GM19468 (cell line): ENCODE data around the gene GNG12.

Source experiments
- ATAC-seq: cut with Tn5 transposase; IDR thresholded peaks from one replicate; pipeline ENCODE4 v1.9.1; 2021; ENCODE audit warnings: mild to moderate bottlenecking, moderate library complexity, moderate number of reproducible peaks; ENCODE audit not compliant: unreplicated experiment; ENCODE audit errors: extremely low read depth

Gene GNG12

DNA sequence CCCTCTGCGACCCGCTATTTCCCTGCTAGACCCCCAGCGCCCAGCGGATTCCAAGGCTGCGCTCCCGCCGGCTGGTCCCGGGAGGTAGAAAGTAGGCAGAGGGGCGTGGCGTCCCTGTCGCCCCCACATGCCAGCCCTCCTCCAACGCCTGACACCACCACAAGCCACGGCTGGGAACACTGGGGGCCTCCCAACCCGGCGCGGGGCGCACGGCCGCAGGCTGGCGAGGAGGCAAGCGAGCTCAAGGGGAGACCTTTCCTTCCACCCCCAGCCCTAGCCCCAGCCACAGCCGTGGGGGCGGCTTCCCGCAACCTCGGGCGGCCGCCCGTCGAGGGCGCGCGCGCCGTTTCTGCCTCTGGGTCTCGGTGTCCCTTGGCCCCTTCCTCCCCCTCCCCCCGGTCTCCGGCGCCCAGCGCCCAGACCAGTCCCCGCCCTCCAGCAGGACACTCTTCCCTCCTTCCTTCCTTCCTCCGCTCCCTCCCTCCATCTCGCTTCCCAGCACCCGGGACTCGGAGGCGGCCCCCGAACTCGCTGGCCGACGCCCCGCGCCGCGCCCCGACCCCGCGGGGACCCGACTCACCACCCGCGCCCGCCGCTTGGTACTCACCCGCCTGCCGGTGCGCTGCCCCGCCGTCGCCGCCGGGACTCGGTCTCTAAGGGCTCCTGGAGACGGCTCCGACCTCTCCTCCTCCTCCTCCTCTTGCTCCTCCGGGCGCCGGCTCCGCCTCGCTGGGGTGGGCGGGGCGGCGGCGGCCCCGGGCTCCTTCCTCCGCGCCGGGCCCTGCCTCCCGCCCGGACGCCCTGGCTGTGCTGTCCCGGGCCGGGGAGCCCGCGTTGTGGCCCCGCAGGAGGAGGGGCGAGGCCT is at the start of gene GNG12:
TSS of gene GNG12 (minus strand) at position 731 of the 865 bp plus-strand sequence. CDS start 125,781 bp downstream, outside the sequence.
- ATAC-seq, result peak; percentile 32

DNA sequence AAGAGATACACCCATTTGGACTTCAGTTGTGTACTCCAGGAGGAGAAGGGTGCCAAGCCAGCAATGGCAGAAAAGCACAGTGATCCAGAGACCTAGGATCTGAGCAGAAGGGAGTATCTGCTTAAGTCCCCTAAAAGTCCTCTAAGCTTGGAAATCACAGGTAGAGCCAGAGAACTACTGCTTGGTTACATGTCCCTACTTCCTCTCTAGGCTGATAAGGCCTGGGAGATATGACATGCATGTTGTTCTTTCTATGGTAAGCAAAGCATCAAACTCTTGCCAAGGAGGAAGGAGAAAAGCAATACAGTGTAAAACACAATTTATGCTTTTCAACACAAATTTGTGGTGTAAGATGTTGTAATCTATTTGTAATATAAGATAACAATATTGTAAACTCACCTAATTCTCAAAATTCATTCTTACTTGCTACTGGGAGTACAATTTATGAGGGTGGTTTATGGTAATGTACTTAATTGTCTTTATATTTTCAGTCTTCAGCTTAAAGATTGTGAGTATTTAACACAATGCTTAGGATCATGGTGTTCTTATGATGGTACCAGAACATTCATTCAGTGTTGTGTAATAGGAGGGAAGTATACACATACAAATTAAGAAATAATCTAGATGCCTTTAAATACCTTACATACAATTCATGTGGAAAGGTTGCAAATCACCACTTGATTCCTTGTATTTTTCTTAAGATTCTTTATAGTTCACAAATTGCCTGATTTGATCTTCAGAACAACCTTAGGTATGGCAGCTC is 49.1 kb upstream of the GNG12 start:
- ATAC-seq, result no peak

DNA sequence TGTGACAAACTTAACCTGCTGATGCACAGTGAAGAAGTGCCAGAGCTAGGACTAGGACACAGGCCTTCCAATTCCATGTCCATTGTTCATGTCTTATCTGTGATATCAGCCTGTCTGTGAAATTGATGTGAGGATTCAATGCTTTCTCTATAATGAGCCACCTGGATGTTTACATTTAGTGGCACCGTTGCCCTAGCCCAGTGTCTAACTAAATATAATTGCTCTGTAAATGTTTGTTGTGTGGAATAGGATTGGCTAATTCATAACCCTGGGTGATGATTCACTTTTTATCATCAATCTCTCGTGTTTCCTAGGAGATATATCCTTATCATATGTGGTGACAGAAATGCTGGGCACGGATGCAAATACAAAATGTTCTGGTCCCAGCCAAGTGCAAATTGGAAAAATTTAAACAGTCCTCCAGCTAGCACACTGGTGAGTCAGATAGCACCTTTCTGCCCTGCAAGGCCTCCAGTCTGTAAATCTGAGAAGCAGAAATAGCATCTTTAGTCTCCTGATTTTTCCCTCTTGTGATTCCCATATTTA is 46.9 kb upstream of the GNG12 start:
- ATAC-seq, result no peak

DNA sequence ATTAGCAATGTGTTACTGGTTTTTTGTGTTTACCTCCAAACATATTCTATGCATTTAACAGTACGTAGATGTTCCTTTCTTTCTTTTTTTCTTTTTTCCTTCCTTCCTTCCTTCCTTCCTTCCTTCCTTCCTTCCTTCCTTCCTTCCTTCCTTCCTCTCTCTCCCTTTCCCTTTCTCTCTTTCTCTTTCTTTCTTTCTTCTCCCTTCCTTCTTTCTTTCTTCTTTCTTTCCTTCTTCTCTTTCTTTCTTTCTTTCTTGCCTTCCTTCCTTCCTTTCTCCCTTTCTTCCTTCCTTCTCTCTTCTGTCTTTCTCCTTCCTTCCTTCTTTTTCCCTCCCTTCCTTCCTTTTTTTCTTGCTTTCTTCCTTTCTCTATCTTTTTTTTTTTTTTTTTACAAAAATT is 46.2 kb upstream of the GNG12 start:
- ATAC-seq, result no peak

DNA sequence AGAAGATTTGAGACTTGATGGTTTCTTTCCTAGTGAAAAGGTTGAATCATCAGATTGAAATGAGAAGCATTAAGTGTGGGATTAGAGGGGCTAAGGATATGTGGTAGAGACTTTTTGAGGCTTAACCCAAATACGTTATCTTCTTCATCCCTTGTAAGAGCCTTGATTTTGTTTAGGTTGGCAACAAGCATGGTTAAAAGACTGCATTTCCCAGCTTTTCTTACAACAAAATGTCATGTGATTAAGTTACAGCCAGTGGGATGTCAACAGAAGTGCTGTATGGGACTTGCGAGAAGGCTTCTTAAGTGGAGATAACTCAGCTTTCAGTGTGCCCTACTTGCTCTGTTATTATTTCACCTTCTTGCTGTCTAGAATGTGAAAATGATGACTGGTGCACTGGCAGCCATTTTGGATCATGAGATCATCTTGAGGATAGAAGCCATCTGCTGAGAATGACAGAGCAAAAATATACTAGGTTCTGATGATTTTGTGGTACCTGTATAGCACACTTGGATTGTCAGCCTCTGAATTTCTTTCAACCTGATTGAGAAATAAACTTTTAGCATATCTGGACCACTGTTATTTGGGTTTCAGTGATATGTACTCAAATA is 41.3 kb upstream of the GNG12 start:
- no peak for ATAC-seq

DNA sequence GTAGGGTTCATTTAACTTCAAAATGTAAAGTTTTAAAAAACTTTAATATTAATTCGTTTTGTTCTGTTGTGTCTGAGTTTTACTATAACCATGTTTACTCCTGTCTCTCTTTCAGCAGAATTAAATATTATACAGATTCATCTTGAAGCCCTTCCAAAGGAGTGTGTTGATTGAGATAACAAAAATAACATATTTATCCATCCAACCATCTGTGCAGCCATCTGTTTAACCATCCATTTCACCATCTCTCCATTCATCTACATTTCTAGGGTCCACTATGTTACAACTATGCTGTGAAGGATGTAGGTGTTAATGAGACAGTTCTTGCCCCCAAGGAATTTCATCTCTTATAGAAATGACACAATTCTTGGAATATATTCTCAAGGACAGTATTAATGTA is 36.0 kb upstream of the GNG12 start:
- no peak for ATAC-seq

DNA sequence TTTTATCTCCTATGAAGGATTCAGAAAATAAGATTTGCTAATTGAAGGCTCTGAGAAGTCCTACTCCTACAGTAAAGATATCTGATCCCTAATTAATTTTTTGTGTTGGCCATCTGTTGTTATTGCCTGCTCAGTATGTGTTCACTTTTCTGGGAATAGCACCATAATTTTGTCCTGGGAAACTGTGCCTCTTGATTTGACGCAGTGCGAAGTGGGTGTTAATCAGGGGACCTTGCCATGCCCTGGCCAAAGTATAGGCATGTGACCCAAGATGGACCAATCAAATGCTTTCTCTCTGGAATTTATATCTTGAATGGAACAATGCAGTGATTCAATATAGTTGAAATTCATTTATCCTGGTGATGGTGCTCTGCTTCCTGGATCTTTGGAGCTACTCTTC is 30.4 kb upstream of the GNG12 start:
- ATAC-seq, result no peak

DNA sequence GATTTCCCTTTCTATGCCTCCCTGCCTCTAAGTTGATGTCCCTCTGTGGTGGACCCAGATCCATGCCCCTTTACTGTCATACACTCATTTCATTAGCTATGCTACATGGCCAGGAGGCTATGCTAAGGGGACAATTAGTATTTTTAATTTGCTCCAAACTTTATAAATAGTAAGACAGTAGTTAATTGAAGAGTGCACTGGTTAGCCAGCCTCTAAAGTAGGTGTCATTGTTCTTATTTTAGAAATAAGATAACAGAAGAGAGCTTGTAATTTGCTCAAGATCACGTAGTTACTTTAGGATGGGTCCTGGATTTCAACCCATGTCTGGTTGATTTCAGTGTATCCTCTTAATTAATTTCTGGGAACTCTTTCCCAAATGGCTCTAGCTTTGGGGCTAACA is 29.4 kb upstream of the GNG12 start:
- no peak for ATAC-seq

DNA sequence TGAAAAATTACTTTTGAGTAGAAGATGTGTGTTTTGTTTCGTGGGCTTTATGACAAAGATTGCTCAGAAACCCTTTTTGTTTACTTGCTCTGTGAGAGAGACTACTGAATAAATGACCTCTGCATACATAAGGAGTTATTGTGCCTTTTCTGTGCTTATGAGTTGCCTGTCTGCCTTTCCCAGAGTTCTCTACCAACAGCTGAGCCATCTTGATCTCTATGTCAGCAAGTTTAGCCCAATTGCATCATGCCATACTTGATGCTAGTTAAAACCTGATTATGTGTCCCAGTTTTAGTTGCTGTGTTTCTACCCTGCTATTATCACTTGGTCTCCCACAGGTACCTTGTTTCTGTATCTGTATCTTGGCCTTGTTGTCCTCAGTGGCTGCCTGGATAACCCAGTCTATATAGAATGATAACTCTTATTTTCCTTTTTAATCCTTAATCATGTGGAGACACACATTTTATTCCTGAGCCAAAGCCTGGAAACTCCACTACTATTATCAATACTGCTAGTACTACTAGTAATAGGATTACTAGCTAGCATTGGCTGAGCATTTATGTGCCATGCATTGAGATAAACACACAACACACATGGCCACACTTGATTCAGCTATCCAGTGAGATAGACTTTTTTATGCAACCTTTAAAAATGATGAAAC is 28.7 kb upstream of the GNG12 start:
- no peak for ATAC-seq

DNA sequence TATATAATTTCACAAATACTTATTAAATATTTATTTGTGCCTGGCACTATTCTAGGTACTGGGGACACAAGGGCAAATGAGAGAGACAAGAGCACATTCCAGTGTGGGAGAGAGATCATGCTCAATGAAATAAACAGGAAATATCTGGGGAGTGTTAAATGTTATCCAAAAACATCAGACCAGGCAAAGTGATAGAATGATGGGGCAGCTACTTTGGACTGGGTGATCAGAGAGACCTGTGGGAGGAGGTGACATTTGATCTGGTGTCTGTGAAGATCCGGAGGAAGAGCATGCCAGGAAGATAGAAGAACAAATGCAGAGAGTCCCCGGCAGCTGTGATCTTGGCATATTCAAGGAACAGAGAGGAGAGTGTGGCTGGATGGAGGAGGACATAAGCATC is 27.5 kb upstream of the GNG12 start:
- no peak for ATAC-seq

DNA sequence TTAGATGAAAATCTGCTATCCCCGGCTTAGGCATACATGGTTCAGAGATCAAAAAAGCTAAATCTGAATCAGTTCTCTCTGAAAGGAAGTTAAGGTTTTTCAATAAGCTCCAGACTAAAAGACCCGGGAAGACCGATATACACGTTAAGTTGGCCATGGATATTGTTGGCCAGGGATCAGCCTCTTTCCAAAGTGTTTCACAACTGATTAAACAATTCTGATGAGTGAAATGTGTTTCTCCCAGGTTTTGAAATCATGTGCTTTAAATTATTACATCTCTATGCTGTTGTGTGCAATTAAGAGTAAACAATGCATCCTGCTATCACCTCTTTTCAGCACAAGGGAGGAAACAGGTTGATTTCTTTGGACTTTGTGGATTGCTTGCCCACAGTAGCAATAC is 23.7 kb upstream of the GNG12 start:
- no peak for ATAC-seq

DNA sequence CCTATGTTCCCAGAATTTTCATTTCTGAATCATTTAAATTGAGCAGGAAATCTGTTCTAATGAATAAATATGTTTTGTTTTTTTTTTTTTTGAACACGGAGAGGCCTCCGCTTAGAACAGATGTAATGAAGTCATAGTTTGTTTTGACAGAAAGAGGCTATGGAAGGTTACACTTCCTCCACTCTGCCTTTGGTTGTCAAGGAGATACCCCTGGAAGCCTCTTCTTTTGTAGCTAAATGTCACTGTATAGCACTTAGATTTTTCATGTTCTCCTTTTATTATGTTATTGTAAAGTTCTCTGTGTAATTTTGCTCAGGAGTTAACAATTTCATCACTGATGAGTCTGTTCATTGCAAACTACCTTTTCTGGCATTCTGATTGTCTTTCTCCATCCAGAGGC is 22.7 kb upstream of the GNG12 start:
- no peak for ATAC-seq

DNA sequence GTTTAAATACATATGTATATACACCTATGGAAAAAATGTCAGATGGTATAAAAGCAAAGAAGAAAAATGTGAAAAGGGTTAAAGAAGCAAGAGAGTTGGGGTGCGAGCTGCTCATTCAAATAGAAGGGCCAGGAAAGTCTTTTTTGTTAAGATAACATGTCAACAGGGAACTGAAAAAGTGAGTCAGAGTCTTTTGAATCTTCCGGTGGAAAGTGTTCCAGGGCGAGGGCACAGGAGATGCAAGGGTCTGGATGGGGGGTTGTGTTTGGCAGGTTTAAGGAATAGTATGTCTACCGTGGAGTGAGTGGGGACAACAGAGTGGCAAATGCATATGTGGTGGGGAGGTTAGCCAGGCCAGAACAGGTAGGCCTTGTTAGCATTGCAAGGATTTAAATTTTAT is 22.2 kb upstream of the GNG12 start:
- ATAC-seq, result no peak

DNA sequence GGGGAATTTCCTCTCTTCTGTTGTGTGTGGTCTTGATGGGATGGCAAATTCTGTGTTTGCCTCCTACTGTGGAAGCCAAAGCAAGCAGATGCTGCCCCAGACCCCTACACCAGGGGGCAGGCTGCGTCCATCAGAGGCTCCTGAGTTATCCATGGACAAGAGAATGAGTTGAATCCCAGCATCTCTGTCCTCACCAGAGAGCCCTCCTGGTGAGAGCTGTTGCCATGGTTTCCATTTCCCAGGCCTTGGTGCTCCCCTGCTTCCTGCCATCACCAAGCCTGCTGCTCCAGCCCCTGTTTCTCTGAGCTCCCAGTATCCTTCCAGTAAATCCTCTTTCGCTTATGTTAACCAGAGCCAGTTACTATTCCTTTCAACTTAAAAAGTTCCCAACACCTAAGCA is 20.4 kb upstream of the GNG12 start:
- no peak for ATAC-seq

DNA sequence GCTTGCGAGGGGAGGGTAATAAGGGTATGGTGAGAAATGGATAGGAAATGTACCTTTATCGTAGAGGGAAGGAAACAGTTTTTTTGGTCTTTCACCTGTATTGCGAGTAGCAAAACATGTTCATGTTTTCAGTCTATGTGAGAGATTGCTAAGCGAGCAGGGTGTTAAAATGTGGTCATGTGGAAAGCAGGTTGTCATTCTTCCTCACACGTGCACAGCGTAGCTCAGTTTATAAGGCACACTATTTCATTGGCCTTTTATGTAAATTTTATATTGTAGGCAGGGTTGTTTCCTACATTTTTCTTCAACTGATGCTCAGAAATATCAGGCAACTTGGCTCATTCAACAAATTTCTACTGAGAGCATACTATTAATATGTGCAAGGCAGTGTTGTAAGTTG is 18.5 kb upstream of the GNG12 start:
- ATAC-seq, result no peak

DNA sequence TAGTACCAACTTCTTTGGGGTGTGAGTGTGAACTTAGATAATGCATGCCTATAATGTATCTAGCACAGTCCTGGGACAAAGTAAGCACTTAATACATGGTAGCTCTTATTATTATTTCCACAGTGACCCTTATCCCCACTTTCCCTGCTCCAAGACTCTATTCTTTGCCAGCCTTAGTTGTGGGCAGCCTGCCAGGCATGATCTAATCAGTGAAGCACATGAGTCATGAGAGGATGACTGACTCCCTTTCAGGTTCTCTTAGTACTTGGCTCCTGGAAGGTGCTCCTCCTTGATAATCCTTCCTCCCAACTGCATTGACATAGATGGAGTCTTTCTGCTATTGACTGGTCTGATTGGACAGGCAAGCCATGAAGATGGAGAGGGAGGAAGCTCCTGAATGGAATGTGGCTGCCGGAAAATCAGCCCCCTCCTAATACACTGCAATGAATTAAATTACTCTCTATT is 17.4 kb upstream of the GNG12 start:
- ATAC-seq, result no peak

DNA sequence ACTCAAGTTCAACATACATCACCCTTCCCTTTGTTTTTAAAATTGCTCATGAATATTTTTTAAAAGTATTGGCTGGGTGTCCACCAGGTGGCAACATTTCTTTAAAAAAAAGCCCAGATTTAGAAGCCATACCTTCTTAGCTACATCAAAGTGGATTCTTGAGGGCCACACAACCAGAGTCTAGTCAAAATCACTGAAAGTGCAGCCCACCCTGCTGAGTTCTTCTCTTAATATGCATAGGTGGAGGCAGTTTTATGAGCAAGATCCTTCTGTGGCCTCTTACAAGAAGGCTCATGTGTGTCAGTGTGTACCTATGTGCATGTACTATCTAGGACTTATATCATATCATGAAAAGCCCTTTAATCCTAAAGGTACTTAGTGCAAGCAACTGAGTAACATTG is 16.9 kb upstream of the GNG12 start:
- no peak for ATAC-seq

DNA sequence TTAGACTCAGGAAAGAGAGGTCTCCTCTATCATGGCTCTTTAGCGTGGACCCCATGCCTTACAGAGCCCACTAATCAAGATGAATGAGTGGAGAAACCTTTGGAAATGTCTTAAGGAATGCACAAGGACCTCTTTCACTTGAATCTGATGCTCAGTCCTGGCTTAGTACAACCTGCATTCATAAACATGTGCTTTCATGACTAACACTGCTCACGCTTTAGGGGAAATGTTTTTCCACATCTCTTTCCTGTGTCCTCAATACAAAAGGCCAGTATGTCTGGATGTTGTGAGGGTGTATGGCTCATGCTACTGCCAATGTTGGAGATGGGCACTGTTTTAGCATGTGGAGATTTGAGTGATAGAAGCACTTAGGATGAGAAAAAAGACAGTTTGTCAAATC is 14.2 kb upstream of the GNG12 start:
- no peak for ATAC-seq

DNA sequence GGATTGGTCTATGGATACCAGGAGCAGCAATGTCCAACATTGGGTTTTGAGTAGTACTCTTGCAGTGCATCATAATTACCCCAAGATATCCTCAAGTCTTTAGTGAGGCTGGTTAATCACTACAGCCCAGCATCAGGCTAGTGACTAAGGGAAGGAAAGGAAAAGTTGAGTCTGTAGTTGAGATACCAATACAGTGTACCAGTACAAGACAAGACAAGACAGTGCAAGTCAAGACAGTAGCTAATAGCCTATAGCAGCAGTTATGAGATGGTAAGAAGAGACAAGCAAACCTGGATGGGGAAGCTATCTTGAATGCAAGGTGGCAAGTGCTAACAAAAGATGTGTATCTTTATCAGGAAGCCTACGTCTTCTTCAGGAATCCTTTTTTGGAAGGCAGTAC is 13.3 kb upstream of the GNG12 start:
- no peak for ATAC-seq

DNA sequence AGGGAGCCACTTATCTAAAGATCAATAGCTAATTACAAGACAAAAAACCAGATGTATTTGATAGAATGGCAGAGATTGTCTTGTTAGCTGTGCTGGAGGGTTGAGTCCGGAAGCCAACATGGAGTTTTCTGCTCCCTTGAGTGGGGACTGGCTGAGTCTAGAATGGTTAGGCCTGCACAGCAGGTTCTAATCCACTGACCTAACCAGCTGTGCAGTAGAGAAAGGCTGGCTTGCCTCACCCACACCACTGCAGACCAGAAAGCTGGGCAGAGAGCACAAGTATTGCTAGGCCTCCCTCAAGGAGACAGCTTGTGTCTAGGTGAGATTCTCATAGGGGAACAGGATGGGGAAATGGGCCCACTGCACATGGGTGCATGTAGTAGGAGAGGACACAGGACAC is 11.7 kb upstream of the GNG12 start:
- no peak for ATAC-seq
